HG02943 (cell line): Measurements from ENCODE around the gene SRCIN1.

Experiments
- ATAC-seq: cut with Tn5 transposase; IDR thresholded peaks from one replicate; pipeline ENCODE4 v1.9.1; 2021; ENCODE audit warnings: mild to moderate bottlenecking, low read depth, moderate library complexity; ENCODE audit not compliant: unreplicated experiment

SRCIN1 gene

GRCh38 chr17:38617967-38618760, 12.4 kb upstream of the SRCIN1 start:
- no peak for ATAC-seq

- ATAC-seq, result no peak
These were observed 11.5 kb upstream of the SRCIN1 start for GRCh38 chr17:38617074-38617860.

- ATAC-seq, result no peak
These were observed 10.6 kb upstream of the SRCIN1 start for GRCh38 chr17:38616361-38616760.

GRCh38 chr17:38613981-38614779, 8.4 kb upstream of the SRCIN1 start:
- ATAC-seq, result no peak

GRCh38 chr17:38613525-38613980, 7.8 kb upstream of the SRCIN1 start:
- ATAC-seq, result no peak

GRCh38 chr17:38611872-38612376, 6.2 kb upstream of the SRCIN1 start:
- ATAC-seq, result no peak

- ATAC-seq, result no peak
These were observed 5.5 kb upstream of the SRCIN1 start for GRCh38 chr17:38611070-38611786.

- no peak for ATAC-seq
These were observed 3.7 kb upstream of the SRCIN1 start for GRCh38 chr17:38609280-38610031.

GRCh38 chr17:38608648-38609047, 2.9 kb upstream of the SRCIN1 start:
- no peak for ATAC-seq

GRCh38 chr17:38606646-38607611, 1.2 kb upstream of the SRCIN1 start:
- no peak for ATAC-seq

GRCh38 chr17:38605411-38605840, 326 bp downstream of the SRCIN1 start:
- no peak for ATAC-seq

- ATAC-seq, result no peak
These were observed 1.0 kb downstream of the SRCIN1 start for GRCh38 chr17:38604479-38605403.

- ATAC-seq, result no peak
These were observed 1.8 kb downstream of the SRCIN1 start for GRCh38 chr17:38603786-38604478.

- no peak for ATAC-seq
These were observed 2.6 kb downstream of the SRCIN1 start for GRCh38 chr17:38602956-38603785.

- no peak for ATAC-seq
These were observed 3.3 kb downstream of the SRCIN1 start for GRCh38 chr17:38602453-38602852.
